Psoas muscle (tissue), 8 donors: ENCODE data around the gene SIRPA. TPM values are rescaled to one million over a fixed set of nuclear protein-coding genes. Genes with fewer than 3 reads are reported as not detected.

Source experiments
- ATAC-seq, 4 donors: fragments of 200-7000 bp; cut with Tn5 transposase; one replicate each; pipeline ENCODE4 v1.9.1; 2020; ENCODE audit warnings: moderate library complexity in 3 of 4, mild to moderate bottlenecking in 2 of 4
- DNase-seq, 2 donors: peaks; one replicate each; pipeline ENCODE4 v3.0.0-alpha.2; 2020
- H3K27ac ChIP-seq: fragments of 200-600 bp; one replicate; pipeline ENCODE4 v1.8.0; 2022
- H3K27me3 ChIP-seq, 3 donors: fragments of 200-600 bp in 1 of 3; one replicate each; pipeline versions ENCODE4 v1.6.1 to v1.8.0; 2013 to 2022; ENCODE audit warnings: low read length in 2 of 3, mild to moderate bottlenecking in 2 of 3, moderate library complexity in 1 of 3; ENCODE audit not compliant: insufficient read depth in 3 of 3
- H3K36me3 ChIP-seq, 2 donors: fragments of 200-600 bp in 1 of 2; one replicate each; pipeline versions ENCODE4 v1.6.1 to v1.8.0; 2013 to 2022; ENCODE audit warnings: low read depth in 1 of 2, mild to moderate bottlenecking in 1 of 2, moderate library complexity in 1 of 2; ENCODE audit not compliant: insufficient read depth in 1 of 2
- H3K4me1 ChIP-seq: fragments of 200-600 bp; one replicate; pipeline ENCODE4 v1.8.0; 2022
- H3K4me3 ChIP-seq: fragments of 200-600 bp; one replicate; pipeline ENCODE4 v1.8.0; 2022; ENCODE audit warnings: mild to moderate bottlenecking
- H3K9me3 ChIP-seq: fragments of 200-600 bp; one replicate; pipeline ENCODE4 v1.8.0; 2022
- CTCF ChIP-seq: fragments of 200-600 bp; IDR thresholded peaks from one replicate; pipeline ENCODE4 v1.8.0; 2022; ENCODE audit warnings: antibody characterized with exemption
- WGBS, 3 donors: extraction: QIAGEN DNeasy Blood & Tissue Kit; methylation state at CpG; one replicate each; pipeline versions ENCODE4 v1.1.6 to v1.1.7; 2013; 5-methylcytosine and 5-hydroxymethylcytosine counted together
- intact Hi-C, 2 donors: fragments of 100-400 bp; cut with DNase I; formaldehyde crosslinking; loops; one replicate each; pipeline versions ENCODE4 v1.11.0 to v1.14.2; 2022
- polyA plus RNA-seq, 3 donors: library from polyadenylated mRNA; stranded (reverse); fragments of 200-250 nt; gene quantifications; one replicate each; pipeline ENCODE4 v1.2.3, GENCODE V29; 2013
- total RNA-seq, 4 donors: library from RNA; stranded (reverse); fragmentation: NEBNext Ultra II Directional in 2 of 4; extraction: Animal tissue kit (Norgen Biotek cat#: 25700) in 2 of 4; gene quantifications; one replicate each; pipeline versions ENCODE4 v1.2.1 to v1.2.4, GENCODE V29; 2021 to 2023
- donor health status: healthy with polysubstance abuse.
- donor health status: DM: no; HTN: no; CAD: no; lungs with moderate emphysema.
- donor health status: Bipolar disorder and iron deficiency.
- donor health status: healthy.
- donor health status: DM: yes; HTN: yes; CAD: no.
- donor health status: DM: no; HTN: no; CAD: no.
- donor health status: DM: no; HTN: no; CAD: no.
- donor health status: DM: yes; HTN: yes; CAD: no.

SIRPA gene
- total and polyA plus RNA-seq, 7 donors, result 6.2 to 42.9 (median 15.3) TPM

DNA sequence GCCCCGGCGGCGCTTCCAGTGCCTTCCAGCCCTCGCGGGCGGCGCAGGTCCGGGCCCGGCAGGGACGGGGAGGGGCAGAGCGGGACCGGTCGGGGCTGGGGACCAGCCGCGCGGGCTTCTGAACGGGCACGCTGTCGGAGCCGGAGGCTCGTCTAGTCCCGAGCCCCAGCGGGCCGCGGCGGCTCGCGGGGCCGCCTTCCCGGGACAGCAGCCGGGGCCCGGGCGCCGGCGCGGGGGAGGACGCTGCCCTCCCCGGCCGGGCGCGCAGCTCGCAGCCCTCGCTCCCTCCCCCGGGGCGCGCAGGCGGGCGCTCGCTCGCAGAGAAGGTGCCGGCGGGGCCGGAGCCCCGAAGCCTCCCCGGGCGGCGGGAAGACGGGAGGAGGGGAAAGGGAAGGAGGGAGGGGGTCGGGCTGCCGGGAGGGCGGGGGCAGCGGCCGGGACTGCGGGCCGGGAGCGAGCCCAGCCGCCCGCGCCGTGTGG lies 696 bp upstream of the SIRPA start:
- H3K4me1 ChIP-seq, result peaks cover 22% of the 10 kb centered on the region
- peak in 3 of 4 donors; percentile 65 to 71 (median 66) for ATAC-seq
- TF ChIP-seq CTCF, result no peak

GRCh38 chr20:1895674-1896483 lies 672 bp downstream of the SIRPA start:
- Histone ChIP-seq H3K27me3 (no peaks in the 10 kb centered on the region), H3K9me3 (no peaks in the 10 kb centered on the region), H3K36me3 (peaks cover 0 to 4% of the 10 kb centered on the region in 2 donors), H3K27ac (peak overlapping the region; percentile 91), H3K4me3 (peak overlapping the region; percentile 89), H3K4me1 (peaks cover 29% of the 10 kb centered on the region)
- TF ChIP-seq CTCF, result no peak
- intact Hi-C loops, result loop anchor here (5.0 to 10.0 kb wide), 3 partner anchors 46 to 209 kb away; partner anchors contain the start of gene STK35 (in 2 of the 2)
- ATAC-seq (peak in 3 of 4 donors; percentile 18 to 32 (median 26)), DNase-seq (peak; percentile 69 to 81)
- 52 to 59% (median 58%) methylated on average over 24 of the region's 24 CpGs for WGBS, 3 donors

More for the DNA sequence above, 696 bp upstream of the SIRPA start:
- H3K4me3 ChIP-seq, result peak overlapping the region; percentile 89
- peaks cover 0 to 4% of the 10 kb centered on the region in 2 donors for H3K36me3 ChIP-seq
- H3K27me3 ChIP-seq, result no peaks in the 10 kb centered on the region
- WGBS, 3 donors, result 0 to 1% (median 1%) methylated on average over 12 to 70 of the region's 70 CpGs
- peak overlapping the region; percentile 91 for H3K27ac ChIP-seq
- peak; percentile 77 to 85 for DNase-seq
- H3K9me3 ChIP-seq, result no peaks in the 10 kb centered on the region
- intact Hi-C loops, result loop anchor here (10.0 kb wide), 2 partner anchors 90 to 210 kb away; partner anchors contain the start of gene STK35 (in 2 of the 2)

DNA sequence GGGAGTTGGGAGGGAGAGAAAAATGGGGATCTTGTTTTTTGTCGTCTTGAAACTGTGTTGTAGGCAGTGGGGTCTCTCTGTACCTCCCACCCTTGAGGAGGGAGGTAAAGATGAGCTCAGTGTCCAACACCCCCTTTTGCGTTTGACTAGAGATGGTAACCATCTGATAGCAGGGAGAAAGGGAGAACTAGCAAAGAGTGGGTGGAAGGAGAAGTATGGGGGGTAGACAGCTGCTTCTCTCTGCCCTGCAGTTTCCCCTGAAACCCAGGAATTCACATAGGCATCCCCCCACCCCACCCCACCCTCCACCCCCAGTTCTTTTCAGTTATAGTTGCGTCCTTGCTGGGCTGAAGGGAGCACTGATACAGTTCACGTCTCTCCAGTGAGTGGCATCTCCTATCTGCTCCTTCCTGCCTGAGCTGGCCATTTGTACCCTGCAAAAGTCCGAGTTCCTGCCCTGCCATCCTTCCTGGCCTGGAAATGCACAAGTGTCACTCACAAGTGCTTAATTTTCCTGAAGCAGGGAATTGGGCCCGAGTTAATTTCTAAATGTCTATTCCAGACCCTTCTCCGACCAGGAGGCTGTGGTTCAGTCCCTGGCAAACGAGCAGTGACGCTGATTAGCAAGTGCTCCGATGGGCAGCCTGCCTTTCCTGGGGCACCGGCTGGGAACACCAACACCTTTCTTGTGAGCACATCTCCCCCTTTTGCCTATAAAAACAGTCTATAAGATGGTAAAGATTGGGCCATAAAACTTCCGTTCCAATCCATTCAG lies 1.5 kb downstream of the SIRPA start:
- TF ChIP-seq CTCF, result no peak
- no peaks in the 10 kb centered on the region for H3K9me3 ChIP-seq
- no peak for DNase-seq
- no peaks in the 10 kb centered on the region for H3K27me3 ChIP-seq
- peaks cover 29% of the 10 kb centered on the region for H3K4me1 ChIP-seq
- no peak for ATAC-seq
- H3K27ac ChIP-seq, result peak overlapping the region; percentile 60
- H3K4me3 ChIP-seq, result peak overlapping the region; percentile 89
- intact Hi-C loops, result loop anchor here (5.0 to 10.0 kb wide), 3 partner anchors 46 to 208 kb away; partner anchors contain the start of gene STK35 (in 2 of the 2)
- peaks cover 0 to 4% of the 10 kb centered on the region in 2 donors for H3K36me3 ChIP-seq
- WGBS, 3 donors, result 68 to 79% (median 73%) methylated on average over 12 of the region's 12 CpGs

DNA sequence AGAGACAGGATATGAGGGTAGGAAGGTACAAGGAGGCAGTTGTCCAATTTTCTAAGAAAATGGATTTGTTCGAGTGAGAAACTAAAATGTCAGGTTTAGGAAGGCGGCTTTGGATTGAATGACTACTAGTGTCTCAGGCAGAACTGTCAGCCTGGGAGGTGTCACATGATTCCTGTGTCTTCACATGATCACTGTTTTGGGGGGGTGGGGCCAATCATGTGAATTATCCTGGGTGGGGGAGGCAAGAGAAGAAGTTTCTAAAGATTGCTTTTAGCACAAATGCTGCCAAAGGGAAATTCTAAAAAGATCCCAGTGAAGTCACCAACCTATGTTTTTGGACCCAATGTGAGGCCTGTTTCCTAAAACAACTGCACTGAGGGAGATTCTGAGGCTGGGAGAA lies 2.3 kb downstream of the SIRPA start:
- no peak for TF ChIP-seq CTCF
- DNase-seq (no peak), ATAC-seq (no peak)
- Histone ChIP-seq H3K4me1 (peaks cover 28% of the 10 kb centered on the region), H3K9me3 (no peaks in the 10 kb centered on the region), H3K36me3 (peaks cover 0 to 4% of the 10 kb centered on the region in 2 donors), H3K27ac (peak overlapping the region; percentile 60), H3K4me3 (no peak overlapping the region), H3K27me3 (no peaks in the 10 kb centered on the region)
- intact Hi-C loops, result loop anchor here (5.0 to 10.0 kb wide), 3 partner anchors 45 to 207 kb away; partner anchors contain the start of gene STK35 (in 2 of the 2)
- WGBS, 3 donors, result 88 to 94% (median 93%) methylated on average over 2 of the region's 2 CpGs
